IMR-90 (cell line): ENCODE data around the gene SRRM2. TPM values are rescaled to one million over a fixed set of nuclear protein-coding genes. Genes with fewer than 3 reads are reported as not detected.

ENCODE experiments used
- ATAC-seq: fragments of 200-7000 bp; cut with Tn5 transposase; 2 replicates; pipeline ENCODE4 v1.9.1; 2020; ENCODE audit warnings: low read depth, mild to moderate bottlenecking, moderate library complexity
- BruUV-seq: library from RNA; stranded (reverse); fragments of 400-500 nt; replicated peaks from 2 replicates; lab custom pipeline; 2021; lab: Mats Ljungman, UMichigan
- CTCF ChIA-PET: fragments of 300-600 bp; formaldehyde crosslinking; extraction: SDS; loops from one replicate; lab custom pipeline; 2021; ENCODE audit warnings: antibody characterized with exemption; lab: Yijun Ruan, JAX
- POLR2A ChIA-PET: fragments of 300-600 bp; sonication (Branson Sonifier 250); formaldehyde crosslinking; loops from one replicate; lab custom pipeline; 2022; ENCODE audit warnings: antibody characterized with exemption; ENCODE audit not compliant: unreplicated experiment; lab: Charles Lee
- DNase-seq: peaks from one replicate; pipeline ENCODE4 v3.0.0; 2013
- H2AFZ ChIP-seq: replicated peaks from 2 replicates; pipeline ENCODE3; 2013; ENCODE audit warnings: low read length, mild to moderate bottlenecking; ENCODE audit not compliant: poor library complexity
- H2AK5ac ChIP-seq: 2 replicates; pipeline ENCODE4 v1.6.1; 2013; ENCODE audit warnings: low read depth, low read length, inconsistent platforms
- H2AK9ac ChIP-seq: replicated peaks from 2 replicates; pipeline ENCODE3; 2013; ENCODE audit warnings: mild to moderate bottlenecking, low read depth, low read length, moderate library complexity; ENCODE audit not compliant: poor library complexity
- H2BK120ac ChIP-seq: 2 replicates; pipeline ENCODE4 v1.6.1; 2013; ENCODE audit warnings: low read depth, low read length, inconsistent platforms
- H2BK15ac ChIP-seq: 3 replicates; pipeline ENCODE4 v1.6.1; 2013; ENCODE audit warnings: low read depth, low read length, inconsistent platforms
- H2BK20ac ChIP-seq: 2 replicates; pipeline ENCODE4 v1.6.1; 2013; ENCODE audit warnings: low read depth, mild to moderate bottlenecking, inconsistent platforms, low read length, moderate library complexity
- H2BK5ac ChIP-seq: 2 replicates; pipeline ENCODE4 v1.6.1; 2013; ENCODE audit warnings: mild to moderate bottlenecking, low read depth, low read length, inconsistent platforms; ENCODE audit not compliant: poor library complexity, severe bottlenecking
- H3K14ac ChIP-seq: replicated peaks from 2 replicates; pipeline ENCODE4 v1.6.1; 2013; ENCODE audit warnings: low read depth, low read length, inconsistent platforms
- H3K18ac ChIP-seq: 2 replicates; pipeline ENCODE4 v1.6.1; 2013; ENCODE audit warnings: low read depth, low read length, control low read depth
- H3K23ac ChIP-seq: 2 replicates; pipeline ENCODE4 v1.6.1; 2013; ENCODE audit warnings: low read depth, low read length, inconsistent platforms
- H3K27ac ChIP-seq: 2 replicates; pipeline ENCODE4 v1.5.1; 2013; ENCODE audit warnings: mild to moderate bottlenecking, control low read depth, low read length; ENCODE audit not compliant: insufficient read depth
- H3K27me3 ChIP-seq: 2 replicates; pipeline ENCODE4 v1.6.1; 2013; ENCODE audit warnings: low read length; ENCODE audit not compliant: control insufficient read depth, insufficient read depth
- H3K36me3 ChIP-seq: 2 replicates; pipeline ENCODE4 v1.6.1; 2013; ENCODE audit warnings: low read length, mixed read lengths; ENCODE audit not compliant: control insufficient read depth, insufficient read depth
- H3K4ac ChIP-seq: 2 replicates; pipeline ENCODE4 v1.6.1; 2013; ENCODE audit warnings: low read depth, low read length, inconsistent platforms
- H3K4me1 ChIP-seq: 2 replicates; pipeline ENCODE4 v1.6.1; 2013; ENCODE audit warnings: low read length, mixed read lengths; ENCODE audit not compliant: control insufficient read depth, insufficient read depth
- H3K4me2 ChIP-seq: 2 replicates; pipeline ENCODE4 v1.6.1; 2013; ENCODE audit warnings: low read depth, mild to moderate bottlenecking, control low read depth, low read length, moderate library complexity
- H3K4me3 ChIP-seq: 2 replicates; pipeline ENCODE4 v1.5.1; 2013; ENCODE audit warnings: low read depth, mild to moderate bottlenecking, control low read depth, low read length, moderate library complexity; ENCODE audit not compliant: insufficient read depth
- H3K56ac ChIP-seq: 2 replicates; pipeline ENCODE4 v1.6.1; 2013; ENCODE audit warnings: low read length, inconsistent platforms; ENCODE audit not compliant: insufficient read depth; ENCODE audit errors: extremely low read depth
- H3K79me1 ChIP-seq, 2 experiments: 2 replicates each; pipeline ENCODE4 v1.6.1; 2013; ENCODE audit warnings: low read length in 2 of 2, inconsistent platforms in 1 of 2, low read depth in 1 of 2
- H3K9ac ChIP-seq: 2 replicates; pipeline ENCODE4 v1.6.1; 2013; ENCODE audit warnings: low read depth, low read length, control low read depth
- H3K9me1 ChIP-seq: 2 replicates; pipeline ENCODE4 v1.6.1; 2013; ENCODE audit warnings: low read length, inconsistent platforms; ENCODE audit not compliant: insufficient read depth
- H3K9me3 ChIP-seq: 2 replicates; pipeline ENCODE4 v1.6.1; 2013; ENCODE audit warnings: low read length; ENCODE audit not compliant: control insufficient read depth, insufficient read depth
- H4K20me1 ChIP-seq: 2 replicates; pipeline ENCODE4 v1.6.1; 2013; ENCODE audit warnings: low read length, inconsistent platforms; ENCODE audit not compliant: insufficient read depth
- H4K5ac ChIP-seq: 2 replicates; pipeline ENCODE4 v1.6.1; 2013; ENCODE audit warnings: mild to moderate bottlenecking, low read depth, low read length, control low read depth
- H4K8ac ChIP-seq, 2 experiments: 2 replicates each; pipeline ENCODE4 v1.6.1; 2013; ENCODE audit warnings: low read depth in 2 of 2, low read length in 2 of 2, control low read depth in 1 of 2, inconsistent platforms in 1 of 2
- H4K91ac ChIP-seq: 2 replicates; pipeline ENCODE4 v1.6.1; 2013; ENCODE audit warnings: low read depth, low read length, inconsistent platforms; ENCODE audit not compliant: insufficient read depth
- BHLHE40 ChIP-seq: fragments of 150-350 bp; IDR thresholded peaks from 2 replicates; pipeline ENCODE4 v1.6.1; 2016; ENCODE audit warnings: mild to moderate bottlenecking, low read depth, low read length
- CEBPB ChIP-seq: IDR thresholded peaks from 2 replicates; pipeline ENCODE4 v1.6.1; 2012; ENCODE audit warnings: low read depth, low read length, improper control_type of control experiment
- CHD1 ChIP-seq: IDR thresholded peaks from 2 replicates; pipeline ENCODE4 v1.6.1; 2012; ENCODE audit warnings: low read depth, low read length, improper control_type of control experiment
- CTCF ChIP-seq: conservative IDR thresholded peaks from 2 replicates; pipeline ENCODE4 v1.5.1; 2012; ENCODE audit warnings: mild to moderate bottlenecking, low read depth, low read length, improper control_type of control experiment
- FOS ChIP-seq: fragments of 150-350 bp; IDR thresholded peaks from 2 replicates; pipeline ENCODE4 v1.6.1; 2016; ENCODE audit warnings: low read depth, low read length
- MAFK ChIP-seq: IDR thresholded peaks from 2 replicates; pipeline ENCODE4 v1.6.1; 2012; ENCODE audit warnings: low read depth, low read length, improper control_type of control experiment
- MAZ ChIP-seq: IDR thresholded peaks from 2 replicates; pipeline ENCODE4 v1.6.1; 2012; ENCODE audit warnings: low read depth, mild to moderate bottlenecking, low read length, improper control_type of control experiment, moderate library complexity, borderline replicate concordance
- MXI1 ChIP-seq: IDR thresholded peaks from 2 replicates; pipeline ENCODE4 v1.6.1; 2012; ENCODE audit warnings: low read depth, mild to moderate bottlenecking, low read length, moderate library complexity, borderline replicate concordance
- NFE2L2 ChIP-seq: fragments of 150-350 bp; IDR thresholded peaks from 2 replicates; pipeline ENCODE4 v1.6.1; 2016; ENCODE audit warnings: low read depth, mild to moderate bottlenecking, low read length
- POLR2A ChIP-seq: IDR thresholded peaks from 2 replicates; pipeline ENCODE4 v1.6.1; 2012; ENCODE audit warnings: mild to moderate bottlenecking, low read depth, low read length
- RAD21 ChIP-seq: IDR thresholded peaks from 2 replicates; pipeline ENCODE4 v1.6.1; 2012; ENCODE audit warnings: low read length, improper control_type of control experiment
- RCOR1 ChIP-seq: IDR thresholded peaks from 2 replicates; pipeline ENCODE4 v1.6.1; 2012; ENCODE audit warnings: mild to moderate bottlenecking, low read length, improper control_type of control experiment; ENCODE audit not compliant: insufficient replicate concordance
- RFX5 ChIP-seq: IDR thresholded peaks from 2 replicates; pipeline ENCODE4 v1.8.0; 2012; ENCODE audit warnings: low read depth, mild to moderate bottlenecking, low read length, moderate library complexity
- SMC3 ChIP-seq: fragments of 150-350 bp; IDR thresholded peaks from 2 replicates; pipeline ENCODE4 v1.6.1; 2016; ENCODE audit warnings: low read depth, mild to moderate bottlenecking, antibody characterized with exemption, low read length, moderate library complexity
- USF2 ChIP-seq: fragments of 150-350 bp; IDR thresholded peaks from 2 replicates; pipeline ENCODE4 v1.6.1; 2017; ENCODE audit warnings: mild to moderate bottlenecking, antibody characterized with exemption, low read length, low read depth
- WGBS, 2 experiments: methylation state at CpG; one replicate each; pipeline versions ENCODE4 v1.1.5 to v1.1.7; 2013; ENCODE audit warnings: missing lambda C conversion rate in 2 of 2; ENCODE audit not compliant: insufficient read length in 1 of 2; ENCODE audit errors: extremely low coverage in 2 of 2; 5-methylcytosine and 5-hydroxymethylcytosine counted together
- dilution Hi-C: fragments of 300-500 bp; cut with HindIII; formaldehyde crosslinking; loops from one replicate; pipeline ENCODE4 v1.14.3; 2018; ENCODE audit warnings: low sequenced_read_pairs; ENCODE audit not compliant: unreplicated experiment
- in situ Hi-C: fragments of 300-500 bp; cut with MboI; formaldehyde crosslinking; loops from 3 replicates; pipeline ENCODE4 v1.14.3; 2019; ENCODE audit warnings: low sequenced_read_pairs, inconsistent platforms, mixed read lengths
- intact Hi-C: fragments of 100-400 bp; cut with micrococcal nuclease; formaldehyde crosslinking; loops from 2 replicates; pipeline ENCODE4 v1.10.0; 2022
- polyA plus RNA-seq, 3 experiments: library from polyadenylated mRNA; depleted of rRNA; stranded (reverse); fragments of >200 nt; gene quantifications; 2 replicates each; pipeline ENCODE4 v1.2.3, GENCODE V29; 2012; ENCODE audit warnings: low replicate concordance in 1 of 3
- total RNA-seq: library from RNA; depleted of rRNA; stranded (reverse); fragments of >200 nt; gene quantifications from 2 replicates; pipeline ENCODE4 v1.2.3, GENCODE V29; 2012
- TF ChIP-seq, protein P1 (sequence below): fragments of 150-350 bp; IDR thresholded peaks from 2 replicates; pipeline ENCODE4 v1.6.1; 2016; ENCODE audit warnings: low read depth, mild to moderate bottlenecking, low read length, moderate library complexity, borderline replicate concordance

Gene SRRM2
- total and polyA plus RNA-seq, 2 of the 4 experiments (the other 2 are of a cell fraction), result 20.3 to 300 TPM

DNA sequence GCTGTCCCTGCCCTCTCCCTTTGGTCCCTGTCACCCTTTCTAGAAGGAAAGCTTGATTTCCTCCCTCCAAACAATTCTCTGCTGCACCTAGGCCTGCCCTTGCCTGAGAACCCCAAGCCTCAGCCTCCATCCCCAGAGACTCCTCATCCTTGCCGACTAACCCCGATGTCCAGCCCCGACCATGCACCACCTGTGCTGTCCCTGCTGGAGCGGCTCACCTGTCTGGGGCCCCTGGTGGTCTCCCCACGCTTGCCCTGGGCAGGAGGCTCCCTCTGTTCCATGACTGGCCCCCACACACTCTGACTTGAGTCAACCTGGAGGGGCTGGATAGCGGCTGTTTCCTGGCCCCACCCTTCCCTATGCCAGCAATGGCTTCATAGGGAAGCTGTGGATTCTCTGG, 12.0 kb upstream of the SRRM2 start:
- Histone ChIP-seq H2AK9ac (no peak overlapping the region), H3K79me1 (no peaks in the 10 kb centered on the region), H2BK120ac (no peak overlapping the region), H2AK5ac (no peak overlapping the region), H3K23ac (no peak overlapping the region), H4K91ac (no peak overlapping the region), H3K9ac (no peak overlapping the region), H4K8ac (no peak overlapping the region), H3K18ac (no peak overlapping the region), H2AFZ (no peak overlapping the region), H3K4me3 (no peak overlapping the region), H4K5ac (no peak overlapping the region), H3K56ac (no peak overlapping the region), H3K4ac (no peak overlapping the region), H2BK15ac (no peak overlapping the region), H3K9me3 (no peaks in the 10 kb centered on the region), H3K27me3 (no peaks in the 10 kb centered on the region; the same call in 1 of the 2 replicates), H2BK20ac (no peak overlapping the region), H4K20me1 (no peaks in the 10 kb centered on the region), H3K36me3 (no peaks in the 10 kb centered on the region), H2BK5ac (no peak overlapping the region), H3K9me1 (no peaks in the 10 kb centered on the region), H3K4me1 (no peaks in the 10 kb centered on the region), H3K27ac (no peak overlapping the region), H3K14ac (no peak overlapping the region), H3K4me2 (no peak overlapping the region)
- WGBS, 2 experiments, result no CpG with 5 or more reads among the region's 6 CpGs
- ChIA-PET CTCF (no interaction called here), POLR2A (interaction anchor here (1.3 kb wide), 1 partner anchor 11 kb away, joined by 4 read pairs; no protein-coding TSS in a partner anchor)
- no peak for TF ChIP-seq CEBPB
- TF ChIP-seq CTCF, result no peak
- TF ChIP-seq POLR2A, result no peak
- no peak for TF ChIP-seq MXI1
- no peak for TF ChIP-seq CHD1
- TF ChIP-seq, protein P1, sequence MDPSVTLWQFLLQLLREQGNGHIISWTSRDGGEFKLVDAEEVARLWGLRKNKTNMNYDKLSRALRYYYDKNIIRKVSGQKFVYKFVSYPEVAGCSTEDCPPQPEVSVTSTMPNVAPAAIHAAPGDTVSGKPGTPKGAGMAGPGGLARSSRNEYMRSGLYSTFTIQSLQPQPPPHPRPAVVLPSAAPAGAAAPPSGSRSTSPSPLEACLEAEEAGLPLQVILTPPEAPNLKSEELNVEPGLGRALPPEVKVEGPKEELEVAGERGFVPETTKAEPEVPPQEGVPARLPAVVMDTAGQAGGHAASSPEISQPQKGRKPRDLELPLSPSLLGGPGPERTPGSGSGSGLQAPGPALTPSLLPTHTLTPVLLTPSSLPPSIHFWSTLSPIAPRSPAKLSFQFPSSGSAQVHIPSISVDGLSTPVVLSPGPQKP, result no peak
- no peak for TF ChIP-seq NFE2L2
- no peak for TF ChIP-seq BHLHE40
- TF ChIP-seq FOS, result no peak
- no peak for TF ChIP-seq SMC3
- TF ChIP-seq MAFK, result no peak
- no peak for TF ChIP-seq RAD21
- TF ChIP-seq MAZ, result no peak
- TF ChIP-seq RFX5, result no peak
- no peak for TF ChIP-seq RCOR1
- no peak for TF ChIP-seq USF2
- dilution Hi-C loops, result no loop called here
- no peak for DNase-seq
- no TSS peak for BruUV-seq
- intact Hi-C loops, result no loop called here
- no peak for ATAC-seq
- in situ Hi-C loops, result no loop called here
